ENCODE data around the gene PDHB.

DNA sequence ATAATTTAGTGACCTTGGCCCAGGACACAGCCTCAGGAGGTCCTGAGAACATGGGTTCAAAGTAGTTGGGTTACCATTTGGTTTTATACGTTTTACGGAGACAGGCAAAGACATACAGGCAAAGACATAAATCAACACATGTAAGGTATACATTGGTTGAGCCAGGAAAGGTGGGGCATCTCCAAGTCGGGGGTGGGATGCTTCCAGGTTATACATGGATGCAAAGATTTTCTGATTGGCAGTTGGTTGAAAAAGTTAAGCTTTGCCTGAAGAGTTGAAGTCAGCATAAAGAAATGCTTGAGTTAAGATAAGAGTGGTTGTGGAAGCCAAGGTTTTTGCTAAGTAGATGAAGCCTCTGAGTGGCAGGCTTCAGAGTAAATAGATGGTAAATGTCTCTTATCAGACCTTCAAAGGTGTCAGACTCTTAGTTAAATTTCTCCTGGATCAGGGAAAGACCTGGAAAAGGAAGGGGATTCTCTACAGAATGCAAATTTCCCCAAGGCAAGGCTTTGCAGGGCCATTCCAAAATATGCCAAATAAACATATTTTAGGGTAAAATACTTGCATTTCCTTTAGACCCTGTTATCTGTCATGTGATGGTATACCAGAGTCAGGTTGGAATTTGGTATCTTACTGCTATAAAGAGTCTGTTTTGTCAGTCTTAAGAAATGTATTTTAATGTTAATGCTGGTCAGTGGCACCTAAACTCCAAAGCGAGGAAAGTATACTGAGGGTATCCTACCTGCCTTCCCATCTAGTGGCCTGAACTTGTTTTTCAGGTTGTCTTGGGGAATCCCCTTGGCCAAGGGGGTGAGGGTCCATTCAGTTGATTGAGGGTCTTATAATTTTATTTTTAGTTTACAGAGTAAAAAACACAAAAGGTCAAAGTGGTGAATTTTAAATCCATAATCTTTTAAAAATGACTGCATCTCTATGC lies 8.2 kb upstream of the PDHB start:
- TF ChIP-seq, protein P1, sequence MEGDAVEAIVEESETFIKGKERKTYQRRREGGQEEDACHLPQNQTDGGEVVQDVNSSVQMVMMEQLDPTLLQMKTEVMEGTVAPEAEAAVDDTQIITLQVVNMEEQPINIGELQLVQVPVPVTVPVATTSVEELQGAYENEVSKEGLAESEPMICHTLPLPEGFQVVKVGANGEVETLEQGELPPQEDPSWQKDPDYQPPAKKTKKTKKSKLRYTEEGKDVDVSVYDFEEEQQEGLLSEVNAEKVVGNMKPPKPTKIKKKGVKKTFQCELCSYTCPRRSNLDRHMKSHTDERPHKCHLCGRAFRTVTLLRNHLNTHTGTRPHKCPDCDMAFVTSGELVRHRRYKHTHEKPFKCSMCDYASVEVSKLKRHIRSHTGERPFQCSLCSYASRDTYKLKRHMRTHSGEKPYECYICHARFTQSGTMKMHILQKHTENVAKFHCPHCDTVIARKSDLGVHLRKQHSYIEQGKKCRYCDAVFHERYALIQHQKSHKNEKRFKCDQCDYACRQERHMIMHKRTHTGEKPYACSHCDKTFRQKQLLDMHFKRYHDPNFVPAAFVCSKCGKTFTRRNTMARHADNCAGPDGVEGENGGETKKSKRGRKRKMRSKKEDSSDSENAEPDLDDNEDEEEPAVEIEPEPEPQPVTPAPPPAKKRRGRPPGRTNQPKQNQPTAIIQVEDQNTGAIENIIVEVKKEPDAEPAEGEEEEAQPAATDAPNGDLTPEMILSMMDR (IDR thresholded peaks at IDR 0.05) = no peak
- TF ChIP-seq POLR2A (IDR thresholded peaks at IDR 0.05) (no peak), EP300 (IDR thresholded peaks at IDR 0.05) (no peak)
